Regular cardiac myocyte (primary cell): Measurements from ENCODE around the gene GALNT16. TPM values are rescaled to one million over a fixed set of nuclear protein-coding genes. Genes with fewer than 3 reads are reported as not detected.

ENCODE experiments used
- total RNA-seq: library from RNA; depleted of rRNA; stranded (reverse); fragments of >200 nt; gene quantifications from 2 replicates; pipeline ENCODE4 v1.2.3, GENCODE V29; 2014

The GALNT16 gene
- 1.9 and 2.5 TPM in 2 replicates for total RNA-seq

DNA sequence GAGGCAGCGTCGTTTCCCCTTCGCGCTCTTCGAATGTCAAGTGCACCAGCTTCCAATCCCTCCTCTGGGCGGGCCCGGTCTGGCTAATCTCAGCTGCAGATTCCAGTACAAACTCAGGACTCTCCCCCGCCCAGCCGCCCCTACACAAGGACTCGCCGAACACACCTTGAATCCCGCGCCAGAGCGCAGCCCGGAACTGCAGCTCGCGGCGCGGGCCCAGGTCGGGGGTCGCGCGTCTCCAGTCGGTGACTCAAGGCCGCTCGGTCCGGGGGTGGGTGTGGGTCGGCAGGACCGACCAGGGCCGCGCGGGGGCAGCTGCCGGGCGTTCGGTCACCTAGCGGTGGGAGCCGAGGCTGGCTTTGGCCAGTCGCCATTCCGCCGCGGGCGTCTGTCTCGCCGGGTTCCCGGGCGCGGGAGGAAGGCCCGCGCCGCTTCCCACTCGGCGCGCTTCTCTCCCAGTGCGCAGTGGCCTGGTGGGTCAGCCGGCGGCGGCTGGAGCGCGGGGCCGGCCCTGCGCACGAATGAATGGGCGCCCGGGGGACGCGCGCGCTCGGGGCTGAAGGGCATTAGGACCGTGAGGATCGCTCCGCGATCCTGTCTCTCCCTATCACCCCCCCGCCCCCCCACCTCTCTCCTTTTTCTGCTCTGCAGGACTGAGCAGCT, at the start of gene GALNT16:
TSS of gene GALNT16 (plus strand) at position 632 of the 663 bp plus-strand sequence. CDS start 133 bp downstream, outside the sequence.

DNA sequence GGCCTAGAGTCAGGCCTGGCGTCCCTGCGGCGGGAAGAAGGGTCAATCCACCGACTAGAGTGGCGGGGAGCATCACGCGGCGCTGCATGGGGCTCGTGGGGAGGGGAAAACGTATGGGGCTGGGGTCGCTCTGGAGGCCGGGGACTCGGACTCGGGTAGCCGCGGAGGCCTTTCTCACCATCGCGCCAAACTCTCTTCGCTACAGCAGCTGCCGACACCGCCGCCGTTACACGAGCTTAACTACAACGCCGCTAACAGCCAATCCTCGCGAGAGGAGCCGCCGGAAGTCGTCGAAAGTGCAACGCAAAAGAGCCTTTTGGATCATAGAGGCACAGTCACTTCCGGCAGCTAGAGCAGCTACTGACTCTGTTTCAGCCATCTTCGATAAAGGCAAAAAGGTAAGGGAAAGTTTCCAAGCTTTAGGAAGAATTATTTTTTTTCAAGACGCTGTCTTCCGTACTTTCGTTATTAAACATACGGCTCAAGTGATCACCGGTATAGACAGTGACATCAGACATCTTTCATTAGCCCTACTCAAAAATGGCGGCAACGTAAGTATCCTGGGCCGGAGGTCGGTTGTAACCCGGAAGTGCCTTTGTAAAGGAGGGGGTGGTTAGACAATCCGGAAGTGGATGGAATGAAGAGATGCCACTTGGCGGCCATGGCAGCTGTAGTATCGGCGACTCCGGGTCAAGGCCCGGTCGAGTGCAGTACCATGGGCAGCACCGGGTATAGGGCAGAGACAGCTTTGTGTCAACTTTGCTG, 138.3 kb downstream of the GALNT16 start, which contains the start of the genes ERH and SLC39A9:
TSS of gene ERH (minus strand) at position 247 of the 765 bp plus-strand sequence. CDS start at position 181, 66 bp downstream.
TSS of gene SLC39A9 (plus strand) at position 640 of the 765 bp plus-strand sequence. CDS start 678 bp downstream, outside the sequence.

Other genes starting within 250 kb of the GALNT16 start
- 16.3 and 16.6 TPM in 2 replicates for gene DCAF5, start 107.0 kb upstream of the GALNT16 start, total RNA-seq
- gene EXD2, start 68.7 kb upstream of the GALNT16 start, total RNA-seq, result 18.2 and 24.0 TPM in 2 replicates
- 115 and 259 TPM in 2 replicates for gene ERH, start 138.1 kb downstream of the GALNT16 start, total RNA-seq
- 150 and 169 TPM in 2 replicates for gene SLC39A9, start 138.5 kb downstream of the GALNT16 start, total RNA-seq
- under 0.01 TPM in 1 of 2 replicates, not detected in the other for gene PLEKHD1, start 224.6 kb downstream of the GALNT16 start, total RNA-seq